Activated CD8-positive, alpha-beta memory T cell treated with anti-CD3 and anti-CD28 coated beads for 36 hours (primary cell): Measurements from ENCODE around the gene HAUS8. TPM values are rescaled to one million over a fixed set of nuclear protein-coding genes. Genes with fewer than 3 reads are reported as not detected.
"Not testable (repeated sequence)": the region's sequence is repeated elsewhere in the genome, so short reads cannot be mapped to it uniquely, and the experiment has no call there.

Experiments used
- CTCF ChIA-PET: fragments of 350-600 bp; sonication (Branson Sonifier 250); formaldehyde crosslinking; loops from one replicate; lab custom pipeline; 2021; ENCODE audit warnings: antibody characterized with exemption; lab: Charles Lee
- POLR2A ChIA-PET: fragments of 350-600 bp; sonication (Branson Sonifier 250); formaldehyde crosslinking; loops from one replicate; lab custom pipeline; 2021; ENCODE audit warnings: antibody characterized with exemption; lab: Charles Lee
- total RNA-seq, 2 experiments: library from RNA; stranded (reverse); gene quantifications; one replicate each; pipeline ENCODE4 v1.2.3, GENCODE V29; 2021

Gene HAUS8
- total RNA-seq, 2 experiments from 2014 or later: 33.8 TPM

DNA sequence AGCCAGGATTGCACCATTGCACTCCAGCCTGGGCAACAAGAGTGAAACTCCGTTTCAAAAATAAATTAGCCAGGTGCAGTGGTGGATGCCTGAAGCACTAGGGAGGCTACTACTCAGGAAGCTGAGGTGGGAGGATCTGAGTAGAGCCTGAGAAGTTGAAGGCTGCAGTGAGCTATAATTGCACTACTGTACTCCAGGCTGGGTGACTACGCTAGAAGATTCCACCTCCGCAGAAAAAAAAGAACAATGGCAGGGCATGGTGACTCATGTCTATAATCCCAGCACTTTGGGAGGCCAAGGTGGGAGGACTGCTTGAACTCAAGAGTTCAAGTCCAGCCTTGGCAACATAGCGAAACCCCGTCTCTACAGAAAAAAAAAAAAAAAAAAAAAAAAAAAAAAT, 20.5 kb downstream of the HAUS8 start:
- CTCF ChIA-PET: interaction anchor here (0.6 kb wide), 1 partner anchor 331 kb away, joined by 3 read pairs; no protein-coding TSS in a partner anchor
- POLR2A ChIA-PET: interaction anchor here (0.6 kb wide), 1 partner anchor 335 kb away, joined by 4 read pairs; no protein-coding TSS in a partner anchor

DNA sequence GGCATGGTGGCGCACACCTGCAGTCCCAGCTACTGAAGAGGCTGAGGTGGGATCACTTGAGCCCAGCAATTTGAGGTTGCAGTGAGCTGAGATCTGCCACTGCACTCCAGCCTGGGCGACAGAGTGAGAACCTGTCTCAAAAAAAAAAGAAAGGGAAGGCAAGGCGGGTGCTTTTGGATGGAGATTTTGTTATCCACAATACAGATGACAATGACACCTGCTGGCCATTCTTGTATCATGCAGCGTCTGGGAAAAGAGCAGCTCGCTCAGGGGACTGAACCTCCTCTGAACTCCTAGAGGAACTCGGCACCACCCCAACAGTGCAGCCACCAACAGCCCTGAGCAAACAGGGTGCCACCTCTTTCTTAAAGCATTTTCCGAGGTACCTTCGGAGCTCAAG, 22.8 kb downstream of the HAUS8 start:
- ChIA-PET CTCF (interaction anchor here (0.6 to 1.3 kb wide), 3 partner anchors 280 to 338 kb away, joined by 3 to 5 read pairs (median 4); no protein-coding TSS in a partner anchor), POLR2A (no interaction called here)

DNA sequence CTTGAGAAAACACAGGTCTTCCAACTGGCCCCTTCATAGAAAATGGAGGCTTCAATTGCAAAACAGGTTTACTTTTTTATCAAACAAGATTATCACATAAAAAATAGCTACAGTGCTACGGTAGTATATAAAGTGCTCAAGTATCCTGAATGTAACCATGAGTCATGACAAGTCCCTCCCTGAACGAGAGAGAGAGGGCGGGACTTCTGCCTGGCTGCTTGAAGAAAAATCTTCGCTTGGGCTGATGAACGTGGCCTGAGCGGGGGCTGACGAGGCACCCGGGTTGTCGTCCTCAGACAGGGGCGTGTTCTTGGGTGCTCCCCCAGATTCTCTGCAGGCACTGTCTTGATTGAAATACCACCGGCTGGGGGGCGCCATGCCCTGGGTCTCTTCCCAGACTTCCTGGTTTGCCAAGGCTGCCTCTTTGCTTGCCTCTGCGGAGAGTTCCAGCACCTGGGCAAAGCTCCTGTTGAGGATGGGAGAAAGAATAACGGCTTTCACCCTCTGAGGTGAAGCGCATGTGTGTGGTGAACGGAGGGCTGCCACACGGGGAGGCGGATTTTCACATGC, 25.5 kb downstream of the HAUS8 start:
- CTCF ChIA-PET: no interaction called here
- POLR2A ChIA-PET: no interaction called here

DNA sequence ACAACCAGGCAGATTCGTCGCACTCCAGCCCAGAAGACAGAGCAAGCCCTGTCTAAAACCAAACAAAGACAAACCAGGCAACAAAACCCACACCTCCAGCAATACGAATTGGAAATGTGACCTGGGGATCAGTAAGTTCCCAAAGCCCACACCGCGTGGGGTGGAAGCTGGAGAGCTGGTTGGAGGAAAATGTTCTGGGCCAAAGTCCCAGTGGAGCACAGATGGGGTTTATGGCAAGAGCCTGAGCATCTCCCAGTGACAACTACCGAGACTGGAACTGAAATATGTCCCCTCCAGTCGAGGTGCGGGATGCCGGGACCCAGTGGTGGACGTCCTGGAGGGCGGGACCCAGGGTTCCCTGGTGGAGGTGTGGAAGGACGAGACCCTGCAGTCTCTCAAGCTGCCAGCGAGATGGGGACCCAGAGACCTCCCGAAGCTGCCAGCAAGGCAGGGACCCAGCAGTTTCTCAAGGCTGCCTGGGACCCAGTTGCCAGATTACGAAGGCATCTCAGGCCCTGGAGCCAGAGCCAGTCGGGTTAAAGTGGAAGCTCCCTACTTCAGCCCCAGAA, 26.3 kb downstream of the HAUS8 start:
- CTCF ChIA-PET: no interaction called here
- POLR2A ChIA-PET: no interaction called here

DNA sequence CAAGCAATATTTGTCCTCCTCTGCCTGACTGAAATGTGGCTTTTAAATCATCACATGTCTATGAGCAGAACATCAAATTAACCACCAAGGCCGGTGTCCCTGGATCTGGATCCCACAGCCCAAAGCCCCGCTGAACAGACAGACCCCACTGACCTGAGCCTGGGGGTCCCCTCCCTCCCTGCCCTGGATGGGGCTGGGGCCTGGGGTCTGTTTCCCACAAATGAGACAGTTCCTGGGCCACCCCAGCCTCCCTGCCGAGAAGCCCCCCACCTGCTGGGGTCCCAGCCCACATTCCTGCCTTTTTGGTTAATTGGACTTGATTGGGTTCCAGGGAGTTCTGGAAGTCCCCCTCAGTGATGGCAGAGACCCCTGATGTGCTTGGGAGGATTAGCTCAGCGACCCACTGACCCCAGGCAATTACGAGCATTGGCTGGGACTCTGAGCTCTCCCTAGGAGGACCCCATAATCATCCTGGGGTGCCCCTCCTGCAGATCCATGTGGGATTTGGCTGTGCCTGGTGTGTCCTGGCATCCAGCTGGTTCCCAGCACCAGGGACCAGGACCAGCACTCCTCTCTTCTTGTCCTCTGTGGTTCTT, 29.2 kb downstream of the HAUS8 start:
- CTCF ChIA-PET: interaction anchor here (0.6 kb wide), 1 partner anchor 987 kb away, joined by 5 read pairs; no protein-coding TSS in a partner anchor
- POLR2A ChIA-PET: no interaction called here

DNA sequence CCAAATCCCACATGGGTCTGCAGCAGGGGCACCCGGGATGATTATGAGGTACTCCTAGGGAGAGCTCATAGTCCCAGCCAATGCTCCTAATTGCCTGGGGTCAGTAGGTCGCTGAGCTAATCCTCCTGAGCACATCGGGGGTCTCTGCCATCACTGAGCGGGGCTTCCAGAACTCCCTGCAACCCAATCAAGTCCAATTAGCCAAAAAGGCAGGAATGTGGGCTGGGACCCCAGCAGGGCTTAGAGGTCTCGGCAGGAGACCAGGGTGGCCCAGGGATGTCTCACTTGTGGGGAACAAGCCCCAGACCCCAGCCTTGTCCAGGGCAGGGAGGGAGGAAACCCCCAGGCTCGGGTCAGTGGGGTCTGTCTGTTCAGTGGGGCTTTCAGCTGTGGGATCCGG, 31.5 kb downstream of the HAUS8 start:
- ChIA-PET POLR2A (no interaction called here), CTCF (no interaction called here)

DNA sequence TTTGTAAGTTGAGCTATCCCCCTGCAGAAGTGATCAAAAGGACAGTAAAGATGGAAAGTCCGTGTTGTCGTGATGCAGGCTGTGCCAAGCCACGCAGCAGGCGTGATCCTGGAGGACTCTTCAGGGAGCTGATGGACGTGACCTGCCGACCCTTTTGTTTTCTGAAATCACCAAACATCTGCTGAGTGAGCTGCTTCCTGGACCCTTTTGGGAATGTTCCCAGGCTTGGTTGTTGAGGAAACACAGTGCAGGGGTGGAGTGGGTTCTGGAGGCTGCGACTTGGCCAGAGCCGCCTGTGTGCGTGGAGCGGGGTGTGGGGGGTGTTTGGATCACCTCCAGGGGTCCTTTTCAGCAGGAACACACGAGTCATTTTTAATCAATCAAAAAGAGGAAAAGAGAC, 33.3 kb downstream of the HAUS8 start:
- ChIA-PET POLR2A (no interaction called here), CTCF (no interaction called here)

DNA sequence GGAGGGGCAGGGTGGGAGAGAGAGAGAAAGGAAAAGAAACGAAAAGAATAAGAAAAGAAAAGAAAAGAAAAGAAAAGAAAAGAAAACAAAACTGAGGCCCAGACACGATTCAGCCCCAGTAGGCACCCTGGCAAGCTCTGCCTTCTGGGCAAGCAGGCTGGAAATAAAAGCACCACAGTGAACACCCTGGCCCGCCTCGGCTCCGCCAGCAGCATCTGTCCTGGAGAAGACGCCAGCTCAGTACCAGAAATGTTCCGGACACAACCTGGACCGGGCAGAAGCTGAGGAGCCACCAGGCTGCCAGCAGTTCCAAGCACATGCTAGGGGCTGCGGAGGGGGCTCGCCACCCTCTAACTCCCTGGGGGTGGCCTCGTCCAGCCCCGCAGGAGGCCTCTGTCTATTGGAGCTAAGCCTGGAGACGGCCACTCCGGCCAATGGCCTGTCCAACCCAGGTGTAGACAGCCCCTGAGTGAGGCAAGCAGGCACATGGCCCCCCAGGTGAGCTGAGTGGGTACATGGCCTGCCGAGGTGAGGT, 37.2 kb downstream of the HAUS8 start:
- ChIA-PET CTCF (no interaction called here), POLR2A (no interaction called here)

DNA sequence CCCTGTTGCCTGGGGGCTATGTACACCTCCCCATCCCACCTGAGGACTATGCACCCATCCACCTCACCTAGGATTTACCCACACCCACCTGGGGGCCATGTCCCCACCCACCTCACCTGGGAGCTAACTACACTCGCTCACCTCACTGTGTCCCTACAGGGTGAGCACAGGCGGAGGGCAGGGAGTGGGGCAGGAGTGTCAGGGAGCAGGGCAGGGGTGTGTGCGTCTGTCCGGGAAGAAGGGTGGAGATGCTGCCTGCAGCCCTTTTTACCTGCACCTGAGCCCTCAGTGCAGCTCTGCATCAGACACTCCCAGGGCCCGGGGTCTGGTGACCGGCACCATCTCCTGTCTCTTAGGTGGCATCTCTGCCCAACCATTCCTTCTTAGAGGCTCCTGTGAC, 38.1 kb downstream of the HAUS8 start:
- ChIA-PET POLR2A (no interaction called here), CTCF (no interaction called here)

DNA sequence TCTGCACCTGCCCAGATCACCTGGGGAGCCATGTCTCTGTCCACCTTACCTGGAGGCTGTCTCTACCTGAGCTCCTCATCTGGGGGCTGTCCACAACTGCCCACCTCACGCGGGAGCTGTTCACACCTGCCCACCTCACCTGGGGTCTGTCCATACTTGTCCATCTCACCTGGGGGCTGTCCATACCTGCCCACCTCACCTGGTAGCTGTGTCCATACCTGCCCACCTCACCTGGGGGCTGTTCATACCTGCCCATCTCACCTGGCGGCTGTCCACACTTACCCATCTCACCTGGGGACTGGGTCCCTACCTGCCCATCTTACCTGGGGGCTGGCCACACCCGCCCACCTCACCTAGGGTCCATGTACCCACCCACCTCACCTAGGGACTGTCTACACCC, 38.6 kb downstream of the HAUS8 start:
- CTCF ChIA-PET: interaction anchor here (0.5 kb wide), 1 partner anchor 131 kb away, joined by 3 read pairs; no protein-coding TSS in a partner anchor
- POLR2A ChIA-PET: no interaction called here

DNA sequence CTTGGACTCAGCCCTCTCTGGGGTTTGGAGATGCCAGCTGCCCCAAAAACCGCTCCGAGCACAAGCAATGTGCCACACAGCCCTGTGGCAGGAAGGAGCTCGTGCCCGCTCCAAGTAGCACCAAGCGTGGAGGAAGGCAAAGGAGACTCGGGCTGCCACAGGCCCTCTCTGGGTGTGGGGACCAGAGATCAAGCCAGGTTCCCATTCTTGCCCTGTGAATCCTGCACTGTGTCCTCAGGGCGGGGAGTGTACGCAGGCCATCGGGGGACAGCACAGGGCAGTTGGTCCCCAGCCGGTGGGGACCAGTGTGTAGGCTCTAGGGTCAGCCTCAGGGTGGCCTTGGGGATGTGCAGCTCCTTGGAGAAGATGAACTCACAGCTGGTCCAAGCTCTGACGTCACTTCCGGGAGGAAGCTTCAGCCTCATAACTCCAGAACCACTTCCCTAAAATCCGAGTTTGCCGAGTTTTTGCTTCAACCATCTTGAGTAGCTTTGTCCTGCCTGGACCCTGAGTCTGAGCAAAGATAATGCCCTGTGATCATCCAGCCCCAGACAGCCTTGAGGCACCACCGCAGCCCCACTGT, 39.3 kb downstream of the HAUS8 start:
- ChIA-PET CTCF (interaction anchor here (0.5 to 0.6 kb wide), 2 partner anchors 130 to 148 kb away, joined by 3 read pairs; no protein-coding TSS in a partner anchor), POLR2A (no interaction called here)

DNA sequence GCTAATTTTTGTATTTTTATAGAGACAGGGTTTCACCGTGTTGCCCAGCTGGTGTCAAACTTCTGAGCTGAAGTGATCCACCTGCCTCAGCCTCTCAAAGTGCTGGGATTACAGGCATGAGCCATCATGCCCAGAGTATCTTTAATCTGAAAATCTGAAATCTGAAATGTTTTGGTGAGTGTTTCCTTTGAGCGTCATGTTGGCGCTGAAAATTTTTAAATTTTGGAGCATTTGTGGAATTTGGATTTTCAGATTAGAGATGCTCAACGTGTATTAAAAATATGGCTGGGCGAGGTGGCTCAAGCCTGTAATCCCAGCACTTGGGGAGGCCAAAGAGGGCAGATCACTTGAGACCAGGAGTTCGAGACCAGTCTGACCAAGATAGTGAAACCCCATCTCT, 43.5 kb downstream of the HAUS8 start:
- CTCF ChIA-PET: no interaction called here
- POLR2A ChIA-PET: no interaction called here

DNA sequence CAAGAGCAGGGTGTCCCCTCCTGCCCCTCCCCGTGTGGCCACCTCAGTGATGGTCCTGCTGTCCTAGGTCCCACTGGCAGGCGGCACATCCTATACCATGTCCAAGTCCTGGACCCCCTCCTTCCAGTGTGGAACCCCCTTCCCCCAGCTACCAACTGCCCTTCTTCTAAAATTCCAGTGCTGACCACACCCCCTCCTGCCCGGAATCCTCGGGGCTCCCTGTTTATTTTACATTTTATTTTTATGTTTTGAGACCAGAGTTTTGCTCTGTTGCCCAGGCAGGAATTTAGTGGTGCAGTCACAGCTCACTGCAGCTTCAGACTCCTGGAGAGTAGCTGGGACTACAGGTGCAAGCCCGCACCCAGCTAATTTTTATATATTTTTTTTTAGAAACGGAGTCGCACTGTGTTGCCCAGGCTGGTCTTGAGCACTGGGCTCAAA, 47.7 kb downstream of the HAUS8 start:
- ChIA-PET CTCF (no interaction called here), POLR2A (no interaction called here)

DNA sequence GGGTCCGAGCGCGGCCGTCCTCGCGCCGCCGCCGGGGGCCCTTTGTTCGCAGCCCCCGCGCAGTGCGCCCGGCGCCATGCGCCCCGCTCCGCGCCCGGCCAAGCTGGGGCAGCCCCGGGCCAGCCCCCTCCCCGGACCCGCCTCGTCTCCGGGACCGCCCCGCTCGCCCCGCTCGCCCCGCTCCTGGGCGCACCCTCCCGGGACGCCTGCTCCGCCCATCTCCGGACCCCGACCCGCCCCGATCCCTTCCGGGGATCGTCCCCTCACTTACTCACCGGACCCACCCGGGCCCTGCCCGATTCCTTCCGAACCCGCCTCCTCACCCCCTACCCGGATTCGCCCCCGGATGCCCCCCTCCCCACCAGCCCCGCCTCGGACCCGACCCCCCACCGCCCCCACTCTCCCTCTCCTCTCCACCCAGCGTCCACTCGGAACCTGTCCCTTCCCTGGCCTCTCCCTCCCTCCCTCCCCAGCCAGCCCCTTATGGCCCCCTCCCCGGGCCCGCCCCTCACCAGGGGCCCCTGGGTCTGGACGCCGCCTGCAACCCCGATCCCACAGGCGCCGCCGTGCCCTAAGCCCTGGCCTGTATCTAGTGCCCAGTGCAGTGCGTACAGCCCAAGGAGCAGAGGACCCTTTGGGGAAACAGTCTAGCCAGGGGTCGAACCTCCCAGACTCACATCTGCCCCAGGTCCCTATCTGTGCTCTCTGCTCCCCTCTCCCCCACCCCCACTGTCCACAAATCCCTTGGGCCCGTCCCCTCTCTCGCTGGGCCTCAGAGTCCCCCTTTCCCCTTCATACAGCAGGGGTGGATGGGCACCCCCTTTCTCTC, 48.3 kb downstream of the HAUS8 start, which contains the start of gene CPAMD8:
TSS of gene CPAMD8 (minus strand) at position 105 of the 829 bp plus-strand sequence. CDS start 168 bp downstream, outside the sequence.
- ChIA-PET CTCF (no interaction called here), POLR2A (no interaction called here)

DNA sequence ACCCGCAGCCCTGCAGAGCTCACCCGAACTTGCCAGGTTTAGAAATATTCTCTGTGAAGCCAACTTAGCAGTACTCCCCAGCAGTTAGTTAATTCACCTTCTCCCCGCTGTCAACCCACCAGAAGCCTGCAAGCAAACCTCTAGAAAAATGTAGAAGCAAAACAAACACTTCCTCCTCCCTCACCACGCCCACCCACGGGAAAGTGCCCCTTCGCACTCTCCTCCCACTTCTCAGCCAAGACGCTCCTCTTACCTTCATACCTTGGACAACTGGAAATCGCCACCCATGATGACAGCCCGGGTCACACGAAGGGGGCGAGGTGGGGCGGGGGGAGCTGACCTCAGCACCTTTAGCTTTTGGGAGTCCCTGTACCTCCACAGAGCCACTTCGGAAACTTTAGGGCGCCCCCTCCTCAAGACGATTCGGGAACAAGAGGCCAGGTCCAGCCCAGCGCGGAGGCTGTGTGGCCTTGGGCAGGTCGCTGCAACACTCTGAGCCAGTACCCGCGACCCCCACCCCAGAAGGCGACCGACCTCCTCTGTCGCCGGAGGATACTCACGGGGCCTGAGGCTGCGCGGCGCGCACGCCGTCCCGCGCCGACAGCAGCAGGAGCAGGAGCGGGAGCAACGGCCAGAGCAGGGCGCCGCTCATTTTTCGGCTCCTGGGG, 49.1 kb downstream of the HAUS8 start:
- POLR2A ChIA-PET: no interaction called here
- CTCF ChIA-PET: no interaction called here

DNA sequence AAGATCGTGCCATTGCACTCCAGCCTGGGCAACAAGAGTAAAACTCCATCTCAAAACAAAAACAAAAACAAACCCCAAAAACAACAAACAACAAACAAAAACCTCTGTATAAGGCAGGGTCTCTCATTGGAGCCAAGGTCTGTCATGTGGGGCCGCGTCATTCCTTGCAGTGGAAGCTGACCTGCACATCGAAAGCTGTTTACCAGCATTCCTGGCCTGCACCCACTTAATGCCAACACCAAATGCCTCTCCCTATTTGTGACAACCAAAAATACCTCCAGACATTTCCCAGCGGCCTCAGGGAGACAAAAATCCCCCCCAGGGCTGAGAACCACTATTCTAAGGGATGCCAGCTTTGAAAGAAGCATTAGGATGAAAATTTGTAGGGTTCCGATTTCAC, 49.9 kb downstream of the HAUS8 start:
- POLR2A ChIA-PET: no interaction called here
- CTCF ChIA-PET: no interaction called here

DNA sequence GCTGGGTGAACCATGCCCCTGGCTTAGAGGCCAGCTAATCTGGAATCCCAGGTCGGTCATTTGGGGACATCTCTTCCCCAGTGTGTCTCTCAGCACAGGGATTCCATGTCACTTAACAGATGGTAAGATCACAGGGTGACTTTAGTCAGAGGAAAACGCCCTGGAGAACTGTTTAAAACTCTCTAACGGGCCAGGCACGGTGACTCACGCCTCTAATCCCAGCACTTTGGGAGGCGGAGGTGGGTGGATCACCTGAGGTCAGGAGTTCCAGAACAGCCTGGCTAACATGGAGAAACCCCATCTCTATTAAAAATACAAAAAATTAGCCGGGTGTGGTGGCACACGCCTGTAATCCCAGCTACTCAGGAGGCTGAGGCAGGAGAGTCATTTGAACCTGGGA, 50.3 kb downstream of the HAUS8 start:
- POLR2A ChIA-PET, CTCF ChIA-PET: not testable (repeated sequence)

DNA sequence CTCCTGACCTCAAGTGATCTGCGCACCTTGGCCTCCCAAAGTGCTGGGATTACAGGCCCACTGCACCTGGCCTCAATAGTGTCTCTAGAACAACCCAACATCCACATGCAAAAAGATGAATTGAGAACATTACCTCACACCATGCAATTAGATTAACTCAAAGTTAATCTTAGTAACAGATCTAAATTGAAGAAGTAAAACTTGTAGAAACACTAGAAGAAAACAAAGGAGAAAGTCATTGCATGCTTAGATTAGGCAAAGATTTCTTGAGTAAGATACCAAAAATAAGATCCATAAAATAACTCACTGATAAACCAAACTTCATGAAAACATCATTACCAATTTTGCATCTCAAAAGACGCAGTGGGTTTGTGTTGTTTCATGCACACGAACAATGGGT, 51.4 kb downstream of the HAUS8 start:
- ChIA-PET CTCF (no interaction called here), POLR2A (no interaction called here)

DNA sequence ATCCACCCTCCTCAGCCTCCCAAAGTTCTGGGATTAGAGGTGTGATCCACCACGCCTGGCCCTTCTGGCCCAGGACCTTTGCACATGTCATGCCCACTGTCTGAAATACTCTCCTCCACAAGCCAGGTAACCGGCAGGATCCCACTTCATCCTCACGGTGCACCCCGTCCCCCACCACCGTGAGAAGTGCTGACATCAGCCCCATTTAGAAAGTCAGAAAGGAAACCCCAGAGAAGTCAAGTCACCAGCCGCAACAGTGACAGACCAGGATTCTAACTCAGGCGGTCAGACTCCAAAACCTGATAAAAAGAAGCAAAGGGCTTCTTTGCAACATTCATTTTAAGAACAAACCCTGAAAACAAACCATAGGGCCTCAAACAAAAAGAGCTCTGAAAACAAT, 52.5 kb downstream of the HAUS8 start:
- POLR2A ChIA-PET: no interaction called here
- CTCF ChIA-PET: no interaction called here
